ENCODE data around the gene SLC12A7. TPM values are rescaled to one million over a fixed set of nuclear protein-coding genes. Genes with fewer than 3 reads are reported as not detected.

SLC12A7 gene
- total RNA-seq, 4 donors from 2014 or later: 4.6 to 49.8 (median 15.8) TPM

DNA sequence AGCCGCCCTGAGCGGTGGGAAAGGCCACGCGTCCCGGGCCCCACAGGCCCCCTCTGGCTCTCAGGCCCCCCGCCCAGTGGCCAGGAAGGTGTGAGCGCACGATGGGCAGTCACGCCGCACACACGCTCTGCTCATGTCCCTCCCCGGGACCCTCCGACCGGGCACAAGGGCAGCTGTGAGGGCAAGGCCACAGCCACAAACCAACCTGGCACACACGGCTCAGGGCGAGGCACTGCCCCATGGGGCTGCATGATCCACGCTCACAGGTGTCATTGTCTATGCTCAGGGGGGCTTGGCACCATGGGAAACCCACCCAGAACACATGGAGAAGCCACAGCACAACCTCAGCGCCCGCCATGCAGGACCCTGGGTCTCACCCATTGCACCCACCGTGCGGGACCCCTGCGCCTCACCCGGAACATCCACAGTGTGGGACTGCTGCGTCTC, 51.3 kb downstream of the SLC12A7 start:
- no peak for DNase-seq
- TF ChIP-seq, protein P1, sequence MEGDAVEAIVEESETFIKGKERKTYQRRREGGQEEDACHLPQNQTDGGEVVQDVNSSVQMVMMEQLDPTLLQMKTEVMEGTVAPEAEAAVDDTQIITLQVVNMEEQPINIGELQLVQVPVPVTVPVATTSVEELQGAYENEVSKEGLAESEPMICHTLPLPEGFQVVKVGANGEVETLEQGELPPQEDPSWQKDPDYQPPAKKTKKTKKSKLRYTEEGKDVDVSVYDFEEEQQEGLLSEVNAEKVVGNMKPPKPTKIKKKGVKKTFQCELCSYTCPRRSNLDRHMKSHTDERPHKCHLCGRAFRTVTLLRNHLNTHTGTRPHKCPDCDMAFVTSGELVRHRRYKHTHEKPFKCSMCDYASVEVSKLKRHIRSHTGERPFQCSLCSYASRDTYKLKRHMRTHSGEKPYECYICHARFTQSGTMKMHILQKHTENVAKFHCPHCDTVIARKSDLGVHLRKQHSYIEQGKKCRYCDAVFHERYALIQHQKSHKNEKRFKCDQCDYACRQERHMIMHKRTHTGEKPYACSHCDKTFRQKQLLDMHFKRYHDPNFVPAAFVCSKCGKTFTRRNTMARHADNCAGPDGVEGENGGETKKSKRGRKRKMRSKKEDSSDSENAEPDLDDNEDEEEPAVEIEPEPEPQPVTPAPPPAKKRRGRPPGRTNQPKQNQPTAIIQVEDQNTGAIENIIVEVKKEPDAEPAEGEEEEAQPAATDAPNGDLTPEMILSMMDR (IDR thresholded peaks at IDR 0.05): no peak
- no peak for TF ChIP-seq POLR2A (IDR thresholded peaks at IDR 0.05)
- no peaks in the 10 kb centered on the region for H3K9me3 ChIP-seq
- H3K36me3 ChIP-seq: no peaks in the 10 kb centered on the region
- no peaks in the 10 kb centered on the region for H3K4me1 ChIP-seq
- intact Hi-C loops (cut with DNase I; ENCODE audit: low total_unique reads): no loop called here
- no peak overlapping the region for H3K4me3 ChIP-seq
- no peaks in the 10 kb centered on the region for H3K27me3 ChIP-seq
- H3K27ac ChIP-seq: no peak overlapping the region

DNA sequence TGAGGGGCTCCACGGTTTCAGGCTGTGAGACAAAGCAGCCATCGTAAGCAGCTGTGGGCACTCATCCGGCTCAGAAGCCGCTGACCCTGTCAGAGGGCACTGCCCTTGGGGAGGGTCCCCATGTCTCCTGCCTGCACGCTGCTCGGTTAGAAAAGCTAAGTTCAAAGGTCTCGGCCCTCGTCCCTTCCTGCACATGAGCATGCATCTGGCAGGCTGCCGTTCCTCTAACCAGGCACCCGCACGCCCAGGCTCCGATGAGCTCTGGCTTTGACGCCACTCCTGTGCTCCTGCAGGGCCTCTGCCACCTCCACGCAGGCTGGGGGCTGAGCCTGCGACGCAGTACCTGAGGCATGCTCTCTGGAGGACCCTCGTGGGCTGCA, 52.0 kb downstream of the SLC12A7 start:
- no peaks in the 10 kb centered on the region for H3K36me3 ChIP-seq
- intact Hi-C loops (cut with DNase I; ENCODE audit: low total_unique reads): no loop called here

DNA sequence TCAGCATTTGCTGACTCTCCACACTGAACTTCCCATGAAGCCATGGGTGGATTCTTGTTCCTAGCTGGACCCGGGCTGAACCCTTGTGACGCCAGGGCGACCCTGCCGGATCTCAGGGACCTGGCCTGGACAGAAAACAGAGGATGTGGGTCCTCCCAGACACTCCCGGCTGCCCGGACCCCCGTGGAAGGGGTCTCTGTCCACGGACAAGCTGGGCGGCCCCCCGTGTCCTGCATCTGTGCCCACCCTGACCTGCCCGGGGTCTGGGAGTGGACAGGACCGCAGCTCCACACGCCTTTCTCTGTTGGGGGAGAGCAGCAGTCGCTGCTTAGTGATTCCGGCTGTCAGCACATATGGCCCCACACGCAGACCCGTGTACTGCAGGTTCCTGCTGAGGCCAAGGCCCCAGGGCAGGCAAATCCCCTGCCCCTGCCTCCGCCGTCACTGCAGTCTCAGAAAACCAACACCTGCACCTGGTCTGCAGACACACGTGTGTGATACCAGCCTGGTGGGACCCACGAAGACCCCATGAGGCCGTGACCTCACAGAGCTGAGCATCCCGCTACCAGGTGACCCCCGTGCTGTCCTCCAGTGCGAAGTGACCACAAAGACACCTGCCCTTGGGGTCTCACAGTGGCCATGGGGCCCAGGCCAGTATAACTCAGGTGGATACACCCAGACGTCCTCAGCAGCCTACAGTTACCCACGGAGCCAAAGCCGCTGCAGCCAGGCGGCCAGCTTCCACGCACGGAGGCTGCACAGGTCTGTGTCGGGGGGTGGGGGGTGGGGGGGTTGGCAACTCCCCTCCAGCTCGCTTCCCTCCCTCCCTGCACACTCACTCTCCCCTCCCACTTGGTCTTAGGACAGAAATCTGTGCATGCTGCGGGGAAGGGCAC, 52.6 kb downstream of the SLC12A7 start:
- Histone ChIP-seq H3K4me3 (no peak overlapping the region), H3K27me3 (no peaks in the 10 kb centered on the region), H3K36me3 (no peaks in the 10 kb centered on the region), H3K9me3 (no peaks in the 10 kb centered on the region), H3K4me1 (no peaks in the 10 kb centered on the region), H3K27ac (no peak overlapping the region)
- TF ChIP-seq, protein P1 (IDR thresholded peaks at IDR 0.05): no peak
- no peak for TF ChIP-seq POLR2A (IDR thresholded peaks at IDR 0.05)
- intact Hi-C loops (cut with DNase I; ENCODE audit: low total_unique reads): no loop called here
- no peak for DNase-seq

More for the DNA sequence above, 52.0 kb downstream of the SLC12A7 start:
- Histone ChIP-seq H3K4me3 (no peak overlapping the region), H3K9me3 (no peaks in the 10 kb centered on the region), H3K27me3 (no peaks in the 10 kb centered on the region), H3K4me1 (no peaks in the 10 kb centered on the region), H3K27ac (no peak overlapping the region)
- DNase-seq: no peak
- TF ChIP-seq POLR2A (IDR thresholded peaks at IDR 0.05): no peak
- TF ChIP-seq, protein P1 (IDR thresholded peaks at IDR 0.05): no peak

DNA sequence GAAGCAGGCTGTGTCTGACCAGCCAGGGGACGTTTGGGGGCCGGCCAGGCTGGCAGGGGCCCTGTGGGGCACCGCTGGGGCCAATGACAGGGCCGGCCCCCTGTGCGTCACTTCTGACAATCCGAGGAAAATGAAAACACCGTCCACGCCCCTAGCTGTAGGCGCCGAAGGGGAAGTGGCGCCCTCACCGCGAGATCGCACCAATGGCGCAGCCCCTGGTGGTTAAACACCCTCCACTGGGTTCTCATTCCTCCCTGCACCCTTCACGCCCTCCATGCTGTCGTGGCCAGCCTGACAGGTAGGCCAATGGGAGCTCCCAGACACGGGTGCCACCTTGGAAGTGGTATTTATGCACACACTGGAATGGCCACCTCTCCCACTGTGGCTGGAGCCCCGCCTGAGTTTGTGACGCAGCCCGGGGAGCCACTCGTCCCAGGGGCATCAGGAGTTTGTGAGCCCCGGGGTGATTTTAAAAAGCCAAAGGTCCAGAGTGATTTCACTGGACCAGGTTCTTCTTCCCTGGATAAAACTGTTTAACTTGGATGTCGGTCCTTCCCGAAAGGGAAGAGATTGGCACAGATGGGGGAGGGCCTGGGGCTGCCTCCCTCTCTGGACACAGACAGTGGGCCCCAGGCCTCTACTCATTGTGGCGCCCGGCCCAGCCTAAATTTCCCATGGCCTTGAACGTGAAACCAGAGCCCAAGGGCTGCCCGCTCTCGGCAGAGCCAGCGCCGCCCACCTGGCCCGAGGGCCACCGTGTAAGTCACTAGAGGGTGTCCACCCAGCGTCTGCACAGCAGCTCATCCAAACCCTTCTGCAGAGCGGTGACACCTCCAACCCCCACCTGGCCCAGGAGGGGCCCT, 53.5 kb downstream of the SLC12A7 start:
- intact Hi-C loops (cut with DNase I; ENCODE audit: low total_unique reads): no loop called here
- no peaks in the 10 kb centered on the region for H3K4me1 ChIP-seq
- no peaks in the 10 kb centered on the region for H3K9me3 ChIP-seq
- no peaks in the 10 kb centered on the region for H3K27me3 ChIP-seq
- no peaks in the 10 kb centered on the region for H3K36me3 ChIP-seq
- no peak overlapping the region for H3K27ac ChIP-seq
- no peak overlapping the region for H3K4me3 ChIP-seq
- no peak for DNase-seq
- TF ChIP-seq POLR2A (IDR thresholded peaks at IDR 0.05): no peak
- TF ChIP-seq, protein P1 (IDR thresholded peaks at IDR 0.05): no peak
